HCT116 (cell line): ENCODE results near the gene HSDL2. TPM values are rescaled to one million over a fixed set of nuclear protein-coding genes. Genes with fewer than 3 reads are reported as not detected.

Source experiments
- ATAC-seq: fragments of 200-7000 bp; cut with Tn5 transposase; 2 replicates; pipeline ENCODE4 v1.9.1; 2020; ENCODE audit warnings: mild to moderate bottlenecking, moderate library complexity
- BruUV-seq: library from RNA; stranded (reverse); fragments of 400-500 nt; replicated peaks from 2 replicates; lab custom pipeline; 2021; lab: Mats Ljungman, UMichigan
- CTCF ChIA-PET: fragments of 300-600 bp; sonication (Branson Sonifier 250); formaldehyde crosslinking; loops from one replicate; lab custom pipeline; 2021; ENCODE audit warnings: antibody characterized with exemption; lab: Charles Lee
- POLR2A ChIA-PET: fragments of 300-600, 350-600 bp; sonication (Branson Sonifier 250); formaldehyde crosslinking; loops from one replicate; lab custom pipeline; 2021; ENCODE audit warnings: antibody characterized with exemption; lab: Charles Lee
- RAD21 ChIA-PET, 2 experiments: fragments of 300-600 bp; sonication (Branson Sonifier 250); formaldehyde crosslinking; loops; one replicate each; lab custom pipeline; 2023; ENCODE audit warnings: low total read pairs in 2 of 2; ENCODE audit not compliant: uncharacterized antibody in 2 of 2, unreplicated experiment in 2 of 2, low non-redundant PET in 1 of 2; lab: Charles Lee
- DNase-seq: peaks from one replicate; pipeline ENCODE4 v3.0.0-alpha.2; 2010; ENCODE audit warnings: low read depth, low spot score
- H2AFZ ChIP-seq: fragments of 200-600 bp; shearing (Covaris generic), sonication (generic); 2 replicates; pipeline ENCODE4 v1.6.1; 2017; ENCODE audit warnings: low read depth, mixed run types, mixed read lengths, antibody characterized with exemption, low read length; ENCODE audit not compliant: poor library complexity, severe bottlenecking
- H3K27ac ChIP-seq: 2 replicates; pipeline ENCODE4 v1.5.1; 2012; ENCODE audit warnings: low read depth, low read length
- H3K27me3 ChIP-seq: fragments of 200-600 bp; sonication (generic); 2 replicates; pipeline ENCODE4 v1.6.1; 2016; ENCODE audit warnings: mixed run types, low read length, mixed read lengths; ENCODE audit not compliant: insufficient read depth
- H3K36me3 ChIP-seq, 2 experiments: fragments of 200-500 bp in 1 of 2; fragments of 200-600 bp in 1 of 2; sonication (Bioruptor generic) in 1 of 2; sonication (generic) in 1 of 2; 2 replicates each; pipeline versions ENCODE4 v1.5.1 to v1.6.1; 2014 to 2016; ENCODE audit warnings: low read length in 2 of 2, inconsistent platforms in 1 of 2, mixed read lengths in 1 of 2, mixed run types in 1 of 2; ENCODE audit not compliant: insufficient read depth in 2 of 2, control insufficient read depth in 1 of 2
- H3K4me1 ChIP-seq, 2 experiments: fragments of 200-600 bp in 1 of 2; sonication (generic) in 1 of 2; 2 replicates each; pipeline versions ENCODE4 v1.5.1 to v1.6.1; 2012 to 2017; ENCODE audit warnings: low read length in 2 of 2, inconsistent platforms in 1 of 2, mild to moderate bottlenecking in 1 of 2, mixed read lengths in 1 of 2, mixed run types in 1 of 2, moderate library complexity in 1 of 2; ENCODE audit not compliant: insufficient read depth in 2 of 2, control insufficient read depth in 1 of 2
- H3K4me2 ChIP-seq: fragments of 200-600 bp; sonication (generic); 2 replicates; pipeline ENCODE4 v1.6.1; 2017; ENCODE audit warnings: mixed run types, low read length, mixed read lengths
- H3K4me3 ChIP-seq, 2 experiments: fragments of 200-600 bp in 1 of 2; sonication (generic) in 1 of 2; replicated peaks in 1 of 2; 2 replicates each; pipeline ENCODE4 v1.5.1; 2011 to 2016; ENCODE audit warnings: low read length in 2 of 2, control low read depth in 1 of 2, low read depth in 1 of 2, mild to moderate bottlenecking in 1 of 2, mixed read lengths in 1 of 2, mixed run types in 1 of 2
- H3K79me2 ChIP-seq: fragments of 200-600 bp; sonication (generic); 2 replicates; pipeline ENCODE4 v1.6.1; 2017; ENCODE audit warnings: mild to moderate bottlenecking, mixed run types, low read length, moderate library complexity, mixed read lengths; ENCODE audit not compliant: insufficient read depth
- H3K9ac ChIP-seq: fragments of 200-600 bp; sonication (generic); 2 replicates; pipeline ENCODE4 v1.6.1; 2016; ENCODE audit warnings: low read length, mixed read lengths
- H3K9me2 ChIP-seq: fragments of 200-600 bp; sonication (generic), shearing (Covaris generic); 2 replicates; pipeline ENCODE4 v1.6.1; 2017; ENCODE audit warnings: mixed run types, mild to moderate bottlenecking, moderate library complexity; ENCODE audit not compliant: insufficient read depth
- H3K9me3 ChIP-seq, 2 experiments: fragments of 200-500 bp in 1 of 2; fragments of 200-600 bp in 1 of 2; sonication (Bioruptor generic) in 1 of 2; sonication (generic) in 1 of 2; 2 replicates each; pipeline ENCODE4 v1.6.1; 2014 to 2017; ENCODE audit warnings: low read length in 2 of 2, mixed read lengths in 2 of 2, inconsistent platforms in 1 of 2, low read depth in 1 of 2, mild to moderate bottlenecking in 1 of 2, mixed run types in 1 of 2, moderate library complexity in 1 of 2; ENCODE audit not compliant: control insufficient read depth in 1 of 2, insufficient read depth in 1 of 2
- H4K20me1 ChIP-seq: fragments of 200-600 bp; sonication (generic), shearing (Covaris generic); 2 replicates; pipeline ENCODE4 v1.6.1; 2017; ENCODE audit warnings: mixed run types, mild to moderate bottlenecking, moderate library complexity; ENCODE audit not compliant: insufficient read depth
- ATF3 ChIP-seq: IDR thresholded peaks from 2 replicates; pipeline ENCODE4 v1.6.1; 2012
- CEBPB ChIP-seq: IDR thresholded peaks from 2 replicates; pipeline ENCODE4 v1.6.1; 2012; ENCODE audit warnings: low read depth
- CTCF ChIP-seq, 3 experiments: fragments of 200-600 bp in 1 of 3; sonication (generic) in 1 of 3; IDR thresholded peaks in 2 of 3; conservative IDR thresholded peaks in 1 of 3; 2 replicates each; pipeline ENCODE4 v1.5.1; 2012 to 2017; ENCODE audit warnings: low read depth in 2 of 3, low read length in 2 of 3, antibody characterized with exemption in 1 of 3, borderline replicate concordance in 1 of 3, control low read depth in 1 of 3, mild to moderate bottlenecking in 1 of 3, mixed read lengths in 1 of 3, mixed run types in 1 of 3, moderate library complexity in 1 of 3; ENCODE audit not compliant: insufficient read depth in 1 of 3
- EGR1 ChIP-seq: IDR thresholded peaks from 2 replicates; pipeline ENCODE4 v1.6.1; 2012; ENCODE audit warnings: low read depth
- EZH2phosphoT487 ChIP-seq: fragments of 200-600 bp; IDR thresholded peaks from 2 replicates; pipeline ENCODE4 v1.6.1; 2018; ENCODE audit warnings: antibody characterized with exemption, borderline replicate concordance
- FOSL1 ChIP-seq: IDR thresholded peaks from 2 replicates; pipeline ENCODE4 v1.6.1; 2012; ENCODE audit warnings: low read depth
- JUND ChIP-seq: IDR thresholded peaks from 2 replicates; pipeline ENCODE4 v1.6.1; 2012
- MAX ChIP-seq: IDR thresholded peaks from 2 replicates; pipeline ENCODE4 v1.6.1; 2012
- RAD21 ChIP-seq: IDR thresholded peaks from 2 replicates; pipeline ENCODE4 v1.6.1; 2012; ENCODE audit warnings: low read depth, mild to moderate bottlenecking
- REST ChIP-seq: IDR thresholded peaks from 2 replicates; pipeline ENCODE4 v1.6.1; 2012; ENCODE audit warnings: low read depth
- SIN3A ChIP-seq: IDR thresholded peaks from 2 replicates; pipeline ENCODE4 v1.6.1; 2012; ENCODE audit warnings: low read depth
- SP1 ChIP-seq: IDR thresholded peaks from 2 replicates; pipeline ENCODE4 v1.6.1; 2012; ENCODE audit warnings: low read depth
- SRF ChIP-seq: IDR thresholded peaks from 2 replicates; pipeline ENCODE4 v1.6.1; 2012; ENCODE audit warnings: low read depth
- ZFX ChIP-seq: fragments of 450-650 bp; IDR thresholded peaks from 2 replicates; pipeline ENCODE4 v1.6.1; 2017
- ZNF274 ChIP-seq: fragments of 200-500 bp; sonication (Bioruptor generic); IDR thresholded peaks from 2 replicates; pipeline ENCODE4 v1.6.1; 2014; ENCODE audit warnings: mild to moderate bottlenecking, low read depth, low read length, inconsistent platforms
- intact Hi-C: fragments of 100-400 bp; cut with micrococcal nuclease; formaldehyde crosslinking; loops from 2 replicates; pipeline ENCODE4 v1.10.0; 2022
- total RNA-seq: library from RNA; stranded (reverse); gene quantifications from one replicate; pipeline ENCODE4 v1.2.1, GENCODE V29; 2021; ENCODE audit not compliant: unreplicated experiment

Gene HSDL2
- total RNA-seq, 1 experiment from 2014 or later: 33.9 TPM

GRCh38 chr9:112479221-112479620 lies 99.3 kb downstream of the HSDL2 start:
- intact Hi-C loops: no loop called here
- CTCF ChIA-PET: no interaction called here
- Histone ChIP-seq H3K4me2 (no peak overlapping the region), H3K27me3 (no peaks in the 10 kb centered on the region), H3K36me3 (no peaks in the 10 kb centered on the region), H3K27ac (no peak overlapping the region), H3K79me2 (no peaks in the 10 kb centered on the region), H3K9ac (no peak overlapping the region), H3K9me3 (no peaks in the 10 kb centered on the region), H4K20me1 (no peaks in the 10 kb centered on the region), H3K4me1 (no peaks in the 10 kb centered on the region), H3K9me2 (no peaks in the 10 kb centered on the region)
- RAD21 ChIA-PET: no interaction called here
- BruUV-seq: no TSS peak
- DNase-seq (no peak), ATAC-seq (no peak)
- POLR2A ChIA-PET: interaction anchor here (0.7 kb wide), 1 partner anchor 10 kb away, joined by 3 read pairs; no protein-coding TSS in a partner anchor
- no peak for TF ChIP-seq ZNF274
- TF ChIP-seq JUND: no peak
- no peak for TF ChIP-seq ATF3
- TF ChIP-seq ZFX: no peak
- no peak for TF ChIP-seq EGR1
- TF ChIP-seq REST: no peak
- no peak for TF ChIP-seq SRF
- TF ChIP-seq CEBPB: no peak
- no peak for TF ChIP-seq SP1
- TF ChIP-seq RAD21: no peak
- TF ChIP-seq MAX: no peak
- no peak for TF ChIP-seq CTCF (IDR thresholded peaks at IDR 0.05 in 2 of 3, conservative IDR thresholded peaks at IDR 0.05 in 1 of 3; ENCODE audit: borderline replicate concordance in 1 of 3, insufficient read depth in 1 of 3, low read depth in 2 of 3, low read length in 2 of 3)
- no peak for TF ChIP-seq FOSL1
- no peak for TF ChIP-seq SIN3A
- TF ChIP-seq EZH2phosphoT487: no peak
- TF ChIP-seq, all 23 proteins: peak for 0
- Histone ChIP-seq H3K4me3 (no peak overlapping the region), H2AFZ (no peak overlapping the region)
